PC-3 (cell line): ENCODE measurements around the gene ESRRB. TPM values are rescaled to one million over a fixed set of nuclear protein-coding genes. Genes with fewer than 3 reads are reported as not detected.

Source experiments
- ATAC-seq: fragments of 200-7000 bp; cut with Tn5 transposase; 2 replicates; pipeline ENCODE4 v1.9.1; 2020; ENCODE audit warnings: mild to moderate bottlenecking, moderate library complexity
- BruUV-seq: library from RNA; stranded (reverse); fragments of 400-500 nt; replicated peaks from 2 replicates; lab custom pipeline; 2021; lab: Mats Ljungman, UMichigan
- CTCF ChIA-PET: fragments of 300-600 bp; sonication (Branson Sonifier 250); formaldehyde crosslinking; loops from one replicate; lab custom pipeline; 2022; ENCODE audit warnings: antibody characterized with exemption; lab: Charles Lee
- POLR2A ChIA-PET: fragments of 300-600 bp; sonication (Branson Sonifier 250); formaldehyde crosslinking; loops from one replicate; lab custom pipeline; 2022; ENCODE audit warnings: antibody characterized with exemption; ENCODE audit not compliant: unreplicated experiment; lab: Charles Lee
- DNase-seq: peaks from one replicate; pipeline ENCODE4 v3.0.0-alpha.2; 2015
- H2AFZ ChIP-seq: fragments of 300-600 bp; sonication (generic); 2 replicates; pipeline ENCODE4 v1.6.0; 2016; ENCODE audit warnings: antibody characterized with exemption, low read length
- H3F3A ChIP-seq: fragments of 300-600 bp; sonication (generic); one replicate; pipeline ENCODE4 v1.6.0; 2017; ENCODE audit warnings: antibody characterized with exemption, low read length, control low read depth, mild to moderate bottlenecking; ENCODE audit not compliant: unreplicated experiment
- H3K27ac ChIP-seq: fragments of 300-600 bp; sonication (generic); 2 replicates; pipeline ENCODE4 v1.5.1; 2016; ENCODE audit warnings: mild to moderate bottlenecking, low read length
- H3K27me3 ChIP-seq: fragments of 300-600 bp; sonication (generic); 2 replicates; pipeline ENCODE4 v1.6.1; 2016; ENCODE audit warnings: low read length, mixed read lengths
- H3K36me3 ChIP-seq: fragments of 300-600 bp; sonication (generic); 2 replicates; pipeline ENCODE4 v1.6.1; 2016; ENCODE audit warnings: low read depth, mixed run types, low read length, mixed read lengths
- H3K4me1 ChIP-seq: fragments of 300-600 bp; sonication (generic); 2 replicates; pipeline ENCODE4 v1.5.1; 2016; ENCODE audit warnings: low read length; ENCODE audit not compliant: insufficient read depth
- H3K4me2 ChIP-seq: fragments of 300-600 bp; sonication (generic); 2 replicates; pipeline ENCODE4 v1.6.0; 2016; ENCODE audit warnings: low read length
- H3K4me3 ChIP-seq: fragments of 300-600 bp; sonication (generic); 2 replicates; pipeline ENCODE4 v1.5.1; 2016; ENCODE audit warnings: mild to moderate bottlenecking, low read length, mixed read lengths
- H3K79me2 ChIP-seq: fragments of 300-600 bp; sonication (generic); 2 replicates; pipeline ENCODE4 v1.6.1; 2017; ENCODE audit warnings: low read length, mixed read lengths
- H3K9ac ChIP-seq: fragments of 300-600 bp; sonication (generic); 2 replicates; pipeline ENCODE4 v1.6.0; 2016; ENCODE audit warnings: mild to moderate bottlenecking, low read length
- H3K9me2 ChIP-seq: fragments of 300-600 bp; sonication (generic); replicated peaks from 2 replicates; pipeline ENCODE4 v1.6.1; 2016; ENCODE audit warnings: mixed run types, low read length, mixed read lengths
- H3K9me3 ChIP-seq: fragments of 300-600 bp; sonication (generic); 2 replicates; pipeline ENCODE4 v1.6.1; 2016; ENCODE audit warnings: low read length, mixed read lengths
- H4K20me1 ChIP-seq: fragments of 300-600 bp; sonication (generic); 2 replicates; pipeline ENCODE4 v1.6.1; 2016; ENCODE audit warnings: low read length, mixed read lengths
- CTCF ChIP-seq: fragments of 300-600 bp; sonication (generic); conservative IDR thresholded peaks from 2 replicates; pipeline ENCODE4 v1.5.1; 2017; ENCODE audit warnings: antibody characterized with exemption, low read depth, mild to moderate bottlenecking, low read length
- EZH2 ChIP-seq: fragments of 300-600 bp; sonication (generic); IDR thresholded peaks from one replicate; pipeline ENCODE4 v1.6.1; 2017; ENCODE audit warnings: antibody characterized with exemption, mild to moderate bottlenecking, low read length; ENCODE audit not compliant: unreplicated experiment
- EZH2phosphoT487 ChIP-seq: fragments of 300-600 bp; sonication (generic); IDR thresholded peaks from 2 replicates; pipeline ENCODE4 v1.6.1; 2018; ENCODE audit warnings: mild to moderate bottlenecking, antibody characterized with exemption, low read length, borderline replicate concordance
- intact Hi-C: fragments of 100-400 bp; cut with micrococcal nuclease; formaldehyde crosslinking; loops from 2 replicates; pipeline ENCODE4 v1.9.0; 2023
- total RNA-seq: library from RNA; depleted of rRNA; stranded (reverse); fragments of >200 nt; gene quantifications from 2 replicates; pipeline ENCODE4 v1.2.3, GENCODE V29; 2014

Gene ESRRB
- total RNA-seq, 1 experiment from 2014 or later = not detected

DNA sequence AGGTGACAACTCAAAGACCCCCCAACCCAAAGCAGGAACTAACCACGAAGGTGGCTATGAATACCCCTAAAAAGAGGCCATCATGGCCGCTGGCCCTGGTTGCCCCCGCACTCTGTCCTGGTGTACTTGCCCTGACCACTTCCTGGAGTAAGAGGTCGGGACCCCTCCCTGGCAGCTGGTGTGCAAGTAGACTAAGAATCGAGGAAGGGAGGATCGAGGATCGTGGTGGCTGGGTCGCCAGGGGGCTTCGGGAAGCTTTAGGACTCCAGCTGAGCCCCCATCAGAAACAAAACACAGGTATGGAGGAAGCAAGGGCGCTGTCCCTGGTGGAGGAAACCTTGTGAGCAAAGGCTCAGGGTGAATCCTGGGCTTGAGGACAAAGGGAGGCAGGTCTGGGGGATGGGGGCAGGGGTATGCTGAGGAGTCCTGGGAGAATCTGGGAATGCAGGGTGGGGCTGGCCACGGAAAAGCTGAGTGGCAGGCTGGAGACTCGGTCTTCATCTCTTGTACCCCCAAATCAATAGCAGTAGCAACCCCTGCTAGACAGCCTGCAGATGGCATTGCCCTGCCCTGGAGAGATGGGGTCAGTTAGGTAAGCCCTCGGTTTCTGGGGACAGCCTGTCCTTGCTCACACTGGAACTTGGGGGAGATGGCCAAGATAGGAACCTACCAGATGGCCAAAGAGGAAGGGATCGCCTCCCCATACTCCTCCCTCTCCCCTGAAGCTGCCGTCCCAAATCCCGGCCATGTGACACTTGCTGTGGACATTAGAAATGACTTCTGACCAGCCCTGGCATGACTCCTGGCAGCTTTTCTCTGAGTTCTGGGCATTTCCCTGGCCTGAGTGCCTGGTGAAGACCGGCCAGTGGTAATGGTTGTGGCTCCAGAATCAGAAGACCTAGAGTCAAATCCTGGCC, 45.3 kb upstream of the ESRRB start:
- Histone ChIP-seq H2AFZ (no peak overlapping the region), H3K79me2 (no peaks in the 10 kb centered on the region), H3K4me2 (no peak overlapping the region), H3K9me2 (no peaks in the 10 kb centered on the region), H3K27me3 (peaks cover 25% of the 10 kb centered on the region), H3F3A (no peaks in the 10 kb centered on the region), H3K9ac (no peak overlapping the region), H3K4me1 (no peaks in the 10 kb centered on the region), H3K27ac (no peak overlapping the region), H4K20me1 (no peaks in the 10 kb centered on the region), H3K4me3 (no peak overlapping the region), H3K9me3 (no peaks in the 10 kb centered on the region), H3K36me3 (no peaks in the 10 kb centered on the region)
- POLR2A ChIA-PET = no interaction called here
- TF ChIP-seq EZH2 = no peak
- ATAC-seq (no peak), DNase-seq (no peak)
- no TSS peak for BruUV-seq
- intact Hi-C loops = no loop called here
- CTCF ChIA-PET = no interaction called here

- TF ChIP-seq CTCF = no peak
- TF ChIP-seq EZH2phosphoT487 = no peak
- TF ChIP-seq EZH2 = no peak
- POLR2A ChIA-PET = no interaction called here
- no peaks in the 10 kb centered on the region for H3F3A ChIP-seq
These were observed 44.5 kb upstream of the ESRRB start for GRCh38 chr14:76331328-76332011.

GRCh38 chr14:76333664-76334063, 42.3 kb upstream of the ESRRB start:
- BruUV-seq = no TSS peak
- H3K9me2 ChIP-seq = no peaks in the 10 kb centered on the region
- ChIA-PET CTCF (no interaction called here), POLR2A (no interaction called here)
- H2AFZ ChIP-seq = no peak overlapping the region
- H3K27ac ChIP-seq = no peak overlapping the region
- no peak overlapping the region for H3K9ac ChIP-seq
- no peak overlapping the region for H3K4me3 ChIP-seq
- no peak overlapping the region for H3K4me2 ChIP-seq
- intact Hi-C loops = no loop called here
- H3F3A ChIP-seq = no peaks in the 10 kb centered on the region
- H3K27me3 ChIP-seq = peaks cover 20% of the 10 kb centered on the region
- no peaks in the 10 kb centered on the region for H4K20me1 ChIP-seq
- H3K36me3 ChIP-seq = no peaks in the 10 kb centered on the region
- no peaks in the 10 kb centered on the region for H3K4me1 ChIP-seq
- H3K9me3 ChIP-seq = no peaks in the 10 kb centered on the region
- no peaks in the 10 kb centered on the region for H3K79me2 ChIP-seq
- DNase-seq (no peak), ATAC-seq (no peak)
- no peak for TF ChIP-seq EZH2
- TF ChIP-seq EZH2phosphoT487 = no peak
- no peak for TF ChIP-seq CTCF

More at GRCh38 chr14:76331328-76332011, 44.5 kb upstream of the ESRRB start:
- no peak overlapping the region for H3K27ac ChIP-seq
- intact Hi-C loops = no loop called here
- no peak for ATAC-seq
- no peaks in the 10 kb centered on the region for H3K79me2 ChIP-seq
- BruUV-seq = no TSS peak
- H3K4me2 ChIP-seq = no peak overlapping the region
- H3K9me2 ChIP-seq = no peaks in the 10 kb centered on the region
- H3K36me3 ChIP-seq = no peaks in the 10 kb centered on the region
- H4K20me1 ChIP-seq = no peaks in the 10 kb centered on the region
- CTCF ChIA-PET = no interaction called here
- H3K4me3 ChIP-seq = no peak overlapping the region
- peaks cover 25% of the 10 kb centered on the region for H3K27me3 ChIP-seq
- H2AFZ ChIP-seq = no peak overlapping the region
- H3K9ac ChIP-seq = no peak overlapping the region
- no peak for DNase-seq
- no peaks in the 10 kb centered on the region for H3K4me1 ChIP-seq
- H3K9me3 ChIP-seq = no peaks in the 10 kb centered on the region
